ENCODE measurements around the gene NRXN3.
A peak's percentile ranks its signal among the peaks of the same experiment; 100 is the strongest.

Gene NRXN3

DNA sequence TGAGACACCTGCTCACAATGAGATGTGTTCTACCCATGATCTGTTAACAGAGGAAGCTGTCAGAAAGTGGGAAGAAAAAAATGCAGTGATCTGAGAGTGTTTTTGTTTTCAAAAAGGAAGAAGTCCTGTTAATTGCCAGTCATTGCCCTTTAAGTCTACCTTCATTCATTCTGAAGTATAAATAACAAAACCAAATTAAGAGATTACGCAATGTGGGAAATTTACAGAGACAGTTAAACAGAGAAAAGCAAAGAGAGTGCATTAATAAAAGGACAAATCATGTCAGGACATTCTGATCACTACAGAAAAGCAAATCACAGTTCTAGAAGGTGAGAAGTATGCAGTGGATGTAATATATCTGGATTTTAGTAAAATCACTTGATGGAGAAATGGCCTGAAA is 154.2 kb downstream of the NRXN3 start:
- DNase-seq (ENCODE audit: low spot score), result no peak

DNA sequence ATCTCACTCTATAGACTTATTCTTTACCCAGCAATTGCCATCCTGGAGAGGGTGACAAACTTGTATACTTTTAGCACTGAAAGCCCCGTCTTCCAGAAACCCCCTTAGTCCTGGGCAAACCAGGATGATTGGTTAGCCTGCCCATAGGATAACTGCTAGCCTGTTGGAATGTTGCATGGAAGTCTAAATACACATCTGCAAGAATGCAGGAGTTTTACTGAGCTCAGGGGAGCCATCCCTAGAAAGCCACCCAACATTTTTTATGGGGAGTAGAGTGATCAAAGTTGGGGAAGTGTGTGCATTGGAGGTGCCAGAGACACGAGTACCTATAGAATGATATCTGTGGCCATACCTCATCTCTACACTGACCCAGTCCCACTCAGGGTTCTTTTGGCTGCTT is 155.7 kb downstream of the NRXN3 start:
- no peak for DNase-seq (ENCODE audit: low spot score)

DNA sequence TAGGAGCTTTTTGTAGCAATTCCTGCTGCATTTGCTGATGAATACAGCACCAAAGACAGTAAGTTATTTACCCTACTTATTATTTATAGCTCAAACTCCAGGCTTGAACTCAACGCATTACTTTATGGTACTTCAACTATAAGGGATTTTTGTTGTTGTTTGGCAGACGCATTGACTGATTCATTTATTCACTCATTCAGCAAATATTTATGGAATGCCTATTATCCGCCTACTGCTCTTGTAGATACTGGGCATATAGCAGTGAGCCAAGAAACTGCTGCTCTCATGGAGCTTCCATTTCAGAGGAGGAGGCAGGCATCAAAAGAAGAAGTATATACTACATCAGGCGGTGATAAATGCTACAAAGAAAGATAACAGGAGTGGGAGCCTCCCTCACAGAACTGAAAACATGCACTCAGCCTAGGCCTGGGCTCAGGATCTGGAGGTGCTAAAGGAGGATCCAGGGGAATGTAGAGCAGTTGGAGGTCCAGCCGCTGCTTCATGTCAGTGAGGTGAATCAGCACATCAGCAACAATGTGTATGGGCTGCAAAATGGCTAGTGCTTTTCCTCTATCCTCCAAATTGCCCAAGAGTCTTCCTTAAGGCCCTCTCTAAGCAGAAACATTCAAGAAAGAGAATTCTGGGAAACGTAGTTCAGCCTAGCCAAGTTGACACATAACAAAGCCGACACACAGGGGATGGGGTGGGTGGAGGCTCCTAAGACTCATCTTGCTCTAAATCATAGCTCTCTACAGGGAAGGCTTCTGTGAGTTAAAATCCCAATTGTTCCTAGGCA is 157.5 kb downstream of the NRXN3 start:
- no peak for DNase-seq (ENCODE audit: low spot score)

DNA sequence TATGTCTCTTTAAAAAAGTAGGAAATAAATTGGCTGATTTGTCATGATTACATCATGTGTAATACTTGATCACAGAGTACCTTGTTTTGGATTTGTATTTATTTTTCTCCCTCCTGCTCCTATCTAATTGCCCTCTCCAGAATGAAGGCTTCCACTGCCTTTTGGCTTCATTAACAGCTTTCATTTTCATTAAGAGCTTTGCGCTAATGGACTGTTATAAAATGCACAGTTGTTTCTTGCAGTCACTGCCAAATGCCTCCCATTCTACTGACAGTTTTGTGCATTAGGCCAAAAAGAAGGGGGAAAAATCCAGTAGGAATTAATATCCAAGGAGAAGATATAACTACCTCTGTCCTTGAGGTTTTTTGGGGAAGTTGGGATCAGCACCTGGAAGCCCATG is 159.2 kb downstream of the NRXN3 start:
- no peak for DNase-seq (ENCODE audit: low spot score)

DNA sequence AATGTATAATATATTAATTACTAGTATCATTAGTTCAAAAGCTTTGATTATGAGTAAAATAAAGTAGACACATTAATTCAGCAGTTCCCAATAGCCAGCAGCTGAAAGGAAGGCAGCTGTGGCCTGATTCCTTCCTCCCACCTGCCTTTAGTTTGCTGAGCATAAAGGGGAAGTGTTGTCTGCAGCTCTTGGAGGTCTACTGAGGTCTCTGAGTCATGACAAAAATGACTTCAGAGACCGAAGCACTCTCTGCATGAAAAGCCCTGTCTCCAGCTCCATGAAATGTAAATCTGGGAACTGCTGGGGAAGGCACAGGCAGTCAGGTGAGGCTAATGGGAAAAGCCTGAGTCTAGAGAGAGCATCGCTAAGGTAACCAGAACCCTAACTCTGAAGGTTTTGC is 165.4 kb downstream of the NRXN3 start:
- DNase-seq (ENCODE audit: low spot score), result no peak

DNA sequence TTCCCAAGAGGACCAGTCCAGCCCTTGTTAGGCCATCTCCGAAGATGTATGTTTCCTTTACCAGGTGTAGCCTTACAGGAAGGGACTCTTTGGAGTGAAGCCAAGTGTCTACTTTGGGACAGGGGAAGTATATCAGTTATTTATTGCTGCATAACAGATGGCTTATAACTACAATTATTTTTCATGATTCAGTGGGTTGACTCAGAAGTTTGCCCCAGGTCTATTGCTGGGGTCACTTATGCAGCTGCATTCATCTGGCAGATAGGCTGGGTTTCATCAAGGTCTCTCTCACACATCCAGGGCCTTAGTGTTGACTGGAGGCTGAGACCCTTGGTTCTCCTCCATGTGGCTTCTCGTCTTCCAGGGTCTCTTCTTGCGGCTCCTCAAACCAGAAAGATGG is 170.1 kb downstream of the NRXN3 start:
- no peak for DNase-seq (ENCODE audit: low spot score)

DNA sequence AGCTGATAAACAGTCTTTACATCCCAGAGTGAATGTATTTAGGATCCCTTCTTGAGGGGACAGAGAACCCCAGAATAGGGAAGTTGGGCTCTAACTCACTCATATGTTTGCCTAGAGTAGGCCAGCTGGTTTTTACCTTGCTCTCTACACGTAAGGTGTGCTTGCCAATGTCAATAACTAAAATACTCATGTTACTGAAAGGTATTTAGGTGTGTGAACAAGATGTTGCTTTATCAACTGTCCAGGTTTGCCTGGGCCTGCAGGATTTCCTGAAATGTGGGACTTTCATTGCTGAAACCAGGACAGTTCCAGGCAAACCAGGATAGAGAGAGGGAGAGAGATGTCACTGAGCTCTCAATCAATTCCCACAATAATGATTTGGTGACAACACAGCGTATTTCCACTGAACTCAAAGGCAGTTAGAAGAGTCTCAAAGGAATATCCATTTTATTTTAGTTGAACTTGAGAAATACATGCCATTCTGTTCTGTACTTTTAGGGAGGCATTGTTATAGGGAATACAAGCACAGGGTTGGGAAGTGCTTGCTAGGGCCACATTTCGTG is 171.7 kb downstream of the NRXN3 start:
- DNase-seq (ENCODE audit: low spot score), result no peak

DNA sequence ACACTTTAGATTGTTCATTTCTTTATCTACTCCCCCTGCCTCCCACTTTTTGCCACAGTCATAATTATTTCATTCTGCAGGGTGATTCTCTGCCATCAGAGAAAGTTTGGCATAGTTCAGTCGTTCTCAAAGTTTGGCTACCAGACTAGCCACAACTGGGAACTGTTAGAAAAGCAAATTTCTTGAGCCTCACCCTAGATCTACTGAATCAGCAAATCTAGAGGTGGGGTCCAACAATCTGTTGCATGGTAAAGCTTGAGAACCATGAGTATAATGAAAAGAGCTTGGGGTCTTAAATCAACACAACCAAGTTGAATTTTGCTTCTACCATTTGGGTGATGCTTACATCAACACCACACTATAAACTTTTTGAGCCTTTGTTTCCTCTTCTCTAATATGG is 172.7 kb downstream of the NRXN3 start:
- no peak for DNase-seq (ENCODE audit: low spot score)

DNA sequence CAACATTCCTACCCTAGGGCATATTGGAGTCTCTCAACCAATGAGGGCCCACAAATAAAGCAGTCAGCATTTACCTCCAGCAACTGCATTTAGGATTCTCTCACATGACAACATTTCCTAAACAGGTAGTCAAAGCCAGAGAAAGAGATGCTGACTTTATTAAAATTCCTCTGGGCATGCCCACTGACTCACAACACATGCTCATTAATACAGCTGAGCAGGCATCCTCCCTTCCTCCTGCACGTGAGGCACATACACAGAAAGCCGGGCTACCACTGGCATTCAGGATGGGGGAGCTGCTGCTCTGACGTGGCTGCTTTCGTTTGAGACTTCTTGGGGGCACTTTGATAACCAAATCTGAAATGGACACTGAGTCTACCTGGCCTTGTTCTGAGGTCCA is 174.1 kb downstream of the NRXN3 start:
- no peak for DNase-seq (ENCODE audit: low spot score)

DNA sequence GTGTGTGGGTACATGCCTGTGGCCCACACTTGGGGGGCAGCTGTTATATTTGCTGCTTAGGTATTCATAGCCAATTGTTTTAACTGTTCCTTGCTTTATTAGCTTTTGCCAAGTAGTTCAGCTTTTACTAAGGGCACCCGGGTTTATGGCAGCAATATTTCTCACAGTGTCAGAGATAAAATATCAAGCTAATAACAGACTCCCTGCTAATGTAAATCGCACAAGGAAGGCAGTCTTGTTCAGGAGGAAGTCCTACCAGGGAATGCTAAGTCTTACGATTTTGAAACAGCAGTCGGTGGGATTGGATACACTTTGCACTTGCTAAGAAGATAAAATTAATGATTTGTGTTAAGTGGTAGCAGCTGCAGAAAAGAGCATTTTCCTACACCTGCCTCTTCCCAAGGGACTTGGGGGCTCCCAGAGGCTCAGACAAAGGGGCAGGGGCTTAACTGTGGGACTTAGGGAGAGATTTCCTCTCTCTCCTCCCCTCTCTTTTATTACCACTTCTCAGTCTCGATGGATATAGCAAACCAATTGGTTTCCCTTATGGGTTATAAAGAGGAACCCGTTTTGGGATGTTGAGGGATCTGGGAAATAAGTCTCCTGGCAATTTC is 175.1 kb downstream of the NRXN3 start:
- DNase-seq (ENCODE audit: low spot score), result no peak

DNA sequence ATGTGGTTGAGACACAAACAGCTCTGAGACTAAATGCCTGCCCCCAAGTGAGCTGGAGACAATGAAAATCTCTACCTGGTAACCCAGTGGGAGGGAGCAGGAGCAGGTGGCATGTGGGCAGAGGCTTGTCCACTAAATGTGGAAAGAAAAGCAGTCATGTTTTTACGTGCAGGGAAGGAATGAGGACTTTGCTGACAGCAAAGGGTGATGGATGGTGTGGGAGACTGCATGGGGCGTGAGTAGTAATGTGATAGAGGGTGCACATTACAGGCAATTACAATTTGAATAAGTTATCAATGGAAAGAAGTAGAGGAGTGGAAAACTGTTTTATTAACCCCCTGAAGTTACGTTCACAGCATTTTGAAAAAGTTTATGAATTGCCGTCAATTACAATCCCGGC is 176.6 kb downstream of the NRXN3 start:
- DNase-seq (ENCODE audit: low spot score), result no peak

DNA sequence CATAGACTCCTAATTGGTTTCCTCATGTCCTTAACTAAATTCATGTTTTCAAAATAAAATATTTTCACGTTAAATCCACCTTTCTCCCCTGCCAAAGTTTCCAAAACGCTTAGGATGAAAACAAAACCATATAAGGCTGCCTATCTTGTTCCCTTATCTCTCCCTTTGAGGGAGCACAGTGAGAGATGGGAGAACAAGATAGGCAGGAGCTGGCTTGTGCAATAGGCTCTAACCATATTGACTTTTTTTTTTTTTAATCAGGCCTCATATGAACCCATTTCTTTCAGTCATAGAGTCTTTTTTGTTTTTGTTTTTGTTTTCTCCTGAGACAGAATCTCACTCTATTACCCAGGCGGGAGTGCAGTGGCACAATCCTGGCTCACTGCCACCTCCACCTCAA is 184.9 kb downstream of the NRXN3 start:
- DNase-seq (ENCODE audit: low spot score), result no peak

DNA sequence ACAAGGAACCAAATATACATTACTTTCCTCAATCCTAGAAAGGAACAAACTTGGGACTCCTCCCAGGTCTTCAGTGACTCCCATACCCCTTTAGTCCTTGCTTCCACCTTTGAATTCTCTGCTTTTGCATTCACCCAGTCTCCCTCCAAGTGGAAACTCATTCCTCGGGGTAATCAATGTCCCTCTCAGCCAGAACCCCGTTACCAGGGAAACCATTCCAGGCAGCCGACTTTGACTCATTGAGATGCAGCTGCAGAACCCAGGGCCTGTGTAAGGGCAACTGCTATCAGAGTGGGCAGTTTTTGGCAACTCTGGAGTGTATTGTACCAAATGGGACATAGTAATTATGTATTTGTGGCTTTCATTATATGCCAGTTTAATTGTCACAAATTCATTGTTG is 186.2 kb downstream of the NRXN3 start:
- DNase-seq (ENCODE audit: low spot score), result no peak

DNA sequence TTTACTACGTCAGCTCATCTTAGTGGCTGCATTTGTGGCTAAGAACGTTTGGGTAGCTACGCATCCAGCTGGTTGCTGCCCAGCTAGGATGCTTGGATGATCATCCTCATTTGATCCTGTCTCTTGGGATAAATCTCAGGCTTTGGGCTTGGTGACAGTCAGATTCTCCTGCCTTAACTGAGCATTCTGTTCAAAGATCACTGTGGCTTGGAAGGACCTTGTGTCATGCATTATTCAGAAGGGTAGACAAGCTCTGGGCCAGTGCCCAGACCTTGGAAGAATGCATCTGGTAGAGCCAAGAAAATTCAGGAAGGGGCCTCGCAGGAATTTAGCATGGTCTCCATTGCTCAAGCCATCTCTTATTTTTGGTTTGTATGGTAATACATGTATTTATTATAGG is 188.4 kb downstream of the NRXN3 start:
- no peak for DNase-seq (ENCODE audit: low spot score)

DNA sequence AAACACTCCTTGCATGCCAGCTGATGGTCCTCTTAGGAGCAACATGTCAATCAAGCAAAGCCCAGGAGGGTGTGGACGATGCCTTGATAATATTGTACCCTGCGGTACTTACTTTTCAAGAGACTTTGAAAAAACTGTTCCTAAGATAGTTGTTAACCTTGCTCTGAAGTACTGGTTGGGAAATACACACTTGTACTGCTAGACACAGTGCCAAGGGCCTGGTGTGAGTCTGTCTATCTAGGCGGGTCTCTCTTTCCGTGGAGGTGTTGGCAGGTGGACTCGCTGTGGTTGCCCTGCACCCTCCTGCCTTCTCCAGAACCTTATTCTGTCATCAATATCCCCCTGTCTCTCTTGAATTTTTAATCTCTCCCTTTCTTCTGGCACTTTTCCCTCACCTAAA is 189.4 kb downstream of the NRXN3 start:
- no peak for DNase-seq (ENCODE audit: low spot score)

DNA sequence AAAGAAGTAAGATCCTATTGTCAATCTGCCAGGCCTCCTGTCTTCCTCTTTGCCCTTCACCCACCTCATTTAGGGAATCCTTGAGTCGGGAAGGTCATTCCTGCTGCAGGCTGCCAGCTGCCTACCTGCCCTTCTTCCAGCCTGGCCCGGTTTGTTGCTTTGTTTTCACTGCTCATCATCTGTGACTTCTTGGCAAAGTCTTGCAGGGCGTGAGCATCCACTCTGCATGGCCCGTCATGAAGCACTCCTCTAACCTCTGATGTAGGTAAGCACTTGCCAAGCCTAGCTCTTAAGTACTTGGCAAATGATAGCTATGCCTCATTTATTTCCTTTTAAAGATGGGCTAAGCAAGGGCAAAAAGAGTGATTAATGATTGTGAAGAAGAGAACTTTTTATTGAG is 192.8 kb downstream of the NRXN3 start:
- no peak for DNase-seq (ENCODE audit: low spot score)

DNA sequence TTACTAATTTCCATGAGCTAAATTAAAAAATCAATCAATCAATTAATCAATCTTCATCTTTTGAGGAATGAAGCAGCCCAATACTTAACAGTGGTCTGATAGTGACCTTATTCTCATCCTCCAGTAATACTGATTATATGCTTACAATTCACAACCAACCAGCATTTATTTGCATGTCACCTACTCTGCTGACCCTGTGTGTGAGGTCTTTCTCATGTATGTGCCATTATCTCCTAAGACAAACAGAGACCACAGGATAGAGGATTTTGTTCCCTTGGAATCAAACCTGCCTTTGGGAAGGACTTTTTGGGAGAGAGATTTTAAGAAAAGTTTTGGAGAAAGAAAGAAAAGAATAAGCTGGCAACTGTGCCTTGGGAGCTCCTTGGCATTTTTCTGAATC is 197.2 kb downstream of the NRXN3 start:
- DNase-seq (ENCODE audit: low spot score), result no peak

DNA sequence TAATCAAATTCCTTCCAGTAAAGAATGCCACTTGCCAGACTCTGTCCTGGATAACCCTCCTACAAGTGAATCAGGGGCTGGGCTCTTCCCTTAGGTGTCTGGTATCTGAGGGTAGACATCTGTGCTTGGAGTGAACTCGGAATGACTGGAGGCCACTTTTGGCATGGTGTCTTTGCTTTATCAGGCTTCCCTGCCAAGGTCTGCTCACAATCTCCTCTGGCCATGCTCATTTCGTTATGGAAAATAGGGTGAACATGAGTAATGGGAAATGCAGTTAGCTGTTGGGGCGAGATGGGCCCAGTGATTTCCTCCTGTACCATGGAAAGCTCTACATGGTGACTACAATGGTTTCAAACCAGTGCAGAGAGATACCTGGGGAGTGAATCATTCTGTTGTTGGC is 212.9 kb downstream of the NRXN3 start:
- peak; percentile 34 for DNase-seq (ENCODE audit: low spot score)

DNA sequence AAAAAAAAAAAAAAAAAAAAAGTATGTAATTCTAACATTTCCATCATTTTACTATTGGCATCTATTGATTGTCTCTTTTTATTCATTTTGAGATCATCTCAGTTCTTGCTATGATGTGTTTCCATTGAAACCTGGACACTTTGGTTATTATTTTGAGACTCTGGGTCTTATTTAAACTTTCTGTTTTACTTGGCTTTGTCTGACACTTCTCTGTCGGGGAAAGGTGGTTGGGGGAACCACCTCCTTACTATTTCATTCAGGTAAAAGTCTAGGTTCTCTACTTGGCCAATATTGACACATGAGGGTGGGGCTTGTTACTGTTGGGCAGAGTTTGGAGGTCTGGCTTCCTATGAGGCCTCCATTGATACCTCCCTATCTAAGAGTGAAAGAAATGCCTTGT is 228.0 kb downstream of the NRXN3 start:
- DNase-seq (ENCODE audit: low spot score), result no peak

DNA sequence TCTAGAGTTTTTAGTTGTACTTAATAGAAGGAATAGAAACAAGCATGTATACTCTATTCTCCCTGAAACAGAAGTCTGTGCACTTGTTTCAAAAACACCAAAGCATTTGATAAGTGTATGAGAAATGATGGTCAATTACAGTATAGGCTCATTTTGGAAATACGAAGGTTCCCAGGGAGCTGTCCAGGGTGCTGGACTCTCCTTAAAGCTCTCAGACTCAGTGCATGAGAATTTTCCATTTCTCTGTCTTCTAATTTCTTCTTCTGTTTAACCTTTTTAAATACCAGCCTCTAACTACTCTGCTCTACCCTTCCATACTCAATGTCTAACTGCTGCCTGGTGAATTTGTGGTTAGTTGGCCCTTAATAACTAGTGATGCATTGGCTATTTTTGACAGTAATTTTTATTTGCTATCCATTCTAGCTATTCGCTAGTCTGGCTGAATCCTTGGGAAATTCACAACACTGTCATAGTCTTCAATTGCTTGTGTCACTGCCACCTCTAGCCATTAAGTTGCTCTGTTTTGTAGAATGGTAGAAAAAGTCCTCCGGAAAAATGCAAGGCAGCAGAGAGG is 229.2 kb downstream of the NRXN3 start:
- DNase-seq (ENCODE audit: low spot score), result peak; percentile 39

DNA sequence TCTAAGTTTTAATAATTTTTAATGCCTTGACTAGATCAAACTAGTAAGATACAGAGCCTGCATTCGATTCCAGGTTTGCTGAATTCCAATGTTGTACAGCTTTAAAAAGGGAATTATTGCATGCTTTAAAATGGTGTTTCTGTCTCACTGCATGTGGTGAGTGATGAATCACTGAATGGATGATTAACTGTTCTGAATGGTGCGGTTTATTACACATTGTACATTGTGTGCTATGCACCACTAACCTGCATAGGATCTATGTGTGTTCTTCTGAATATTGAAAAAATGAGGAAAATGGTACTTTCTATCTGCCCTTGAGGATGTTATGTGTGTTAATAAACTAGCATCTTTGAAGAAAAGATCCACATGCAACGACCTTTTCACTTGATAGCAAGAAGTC is 231.7 kb downstream of the NRXN3 start:
- DNase-seq (ENCODE audit: low spot score), result no peak

DNA sequence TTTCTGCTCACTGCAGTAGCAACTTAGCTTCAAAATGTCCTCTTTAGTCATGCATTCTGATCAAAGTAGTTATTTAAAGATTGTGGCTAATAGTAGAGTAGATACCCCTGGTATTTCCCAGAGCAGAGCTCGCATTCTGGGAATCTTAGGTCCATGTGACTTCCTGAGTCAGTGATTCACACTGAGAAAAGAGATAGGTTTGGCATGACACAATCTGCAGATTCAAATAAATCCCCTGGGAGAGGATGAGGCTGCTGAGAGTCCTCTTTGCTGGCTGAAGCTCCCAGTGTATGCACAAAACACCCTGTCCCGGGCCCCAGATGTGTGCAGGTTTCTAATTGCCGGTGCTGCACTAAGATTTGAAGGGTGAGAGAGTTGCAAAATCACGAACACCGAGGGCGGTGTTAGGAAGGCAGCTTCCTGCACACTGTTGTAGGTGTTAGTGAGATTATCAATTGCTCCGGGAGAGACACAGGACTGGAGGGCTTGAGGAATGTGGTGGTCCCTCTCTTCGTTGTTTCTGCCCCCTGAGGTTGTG is 233.2 kb downstream of the NRXN3 start:
- DNase-seq (ENCODE audit: low spot score), result no peak

All from hematopoietic multipotent progenitor cell treated with erythropoietin and hydrocortisone succinate and interleukin-3 and kit ligand, for 15 days (in vitro differentiated cells).